ENCODE results near the gene VWA8.
A peak's percentile ranks its signal among the peaks of the same experiment; 100 is the strongest.

Gene VWA8

GRCh38 chr13:41716236-41716635 lies 244.7 kb downstream of the VWA8 start:
- TF ChIP-seq CTCF (IDR thresholded peaks at IDR 0.05; ENCODE audit: insufficient read depth, low read depth, low read length, missing control alignments), result no peak
- no peak overlapping the region for H3K4me3 ChIP-seq (ENCODE audit: low read length)
- no peak for DNase-seq (ENCODE audit: low read depth)

- no peak overlapping the region for H3K4me3 ChIP-seq (ENCODE audit: low read length)
- DNase-seq (ENCODE audit: low read depth), result no peak
- no peak for TF ChIP-seq CTCF (IDR thresholded peaks at IDR 0.05; ENCODE audit: insufficient read depth, low read depth, low read length, missing control alignments)
Measured at GRCh38 chr13:41713405-41713804, 247.5 kb downstream of the VWA8 start.

GRCh38 chr13:41710771-41711170 lies 250.1 kb downstream of the VWA8 start:
- TF ChIP-seq CTCF (IDR thresholded peaks at IDR 0.05; ENCODE audit: insufficient read depth, low read depth, low read length, missing control alignments), result no peak
- no peak for DNase-seq (ENCODE audit: low read depth)
- H3K4me3 ChIP-seq (ENCODE audit: low read length), result no peak overlapping the region

GRCh38 chr13:41709511-41709910 lies 251.4 kb downstream of the VWA8 start:
- TF ChIP-seq CTCF (IDR thresholded peaks at IDR 0.05; ENCODE audit: insufficient read depth, low read depth, low read length, missing control alignments), result no peak
- DNase-seq (ENCODE audit: low read depth), result peak; percentile 58
- no peak overlapping the region for H3K4me3 ChIP-seq (ENCODE audit: low read length)

- H3K4me3 ChIP-seq (ENCODE audit: low read length), result no peak overlapping the region
- peak; percentile 54 for DNase-seq (ENCODE audit: low read depth)
- TF ChIP-seq CTCF (IDR thresholded peaks at IDR 0.05; ENCODE audit: insufficient read depth, low read depth, low read length, missing control alignments), result no peak
Measured at GRCh38 chr13:41708713-41709112, 252.2 kb downstream of the VWA8 start.

GRCh38 chr13:41707194-41707821 lies 253.6 kb downstream of the VWA8 start:
- TF ChIP-seq CTCF (IDR thresholded peaks at IDR 0.05; ENCODE audit: insufficient read depth, low read depth, low read length, missing control alignments), result no peak
- no peak for DNase-seq (ENCODE audit: low read depth)
- no peak overlapping the region for H3K4me3 ChIP-seq (ENCODE audit: low read length)

GRCh38 chr13:41706152-41706551 lies 254.8 kb downstream of the VWA8 start:
- H3K4me3 ChIP-seq (ENCODE audit: low read length), result no peak overlapping the region
- no peak for TF ChIP-seq CTCF (IDR thresholded peaks at IDR 0.05; ENCODE audit: insufficient read depth, low read depth, low read length, missing control alignments)
- no peak for DNase-seq (ENCODE audit: low read depth)
